ENCODE data around the gene CARD10.

CARD10 gene

DNA sequence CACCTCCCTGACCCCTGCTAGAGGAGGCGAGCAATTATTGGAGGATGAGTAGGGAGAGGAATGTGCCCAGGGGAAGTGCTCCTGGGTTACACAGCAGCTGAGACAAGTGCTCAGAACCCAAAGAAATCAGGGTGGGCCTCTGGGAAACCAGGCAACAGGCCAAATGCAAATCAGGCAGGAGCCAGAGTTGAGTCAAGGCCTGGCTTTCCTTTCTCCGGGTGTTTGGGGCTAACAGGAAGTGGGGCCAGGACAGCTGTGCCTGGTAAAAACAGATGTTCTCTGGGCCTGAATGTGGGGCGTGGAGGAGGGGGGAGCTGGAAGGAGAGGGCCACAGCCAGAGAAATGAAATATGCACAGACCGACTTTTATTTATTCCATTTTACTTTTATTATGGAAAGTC, 55.0 kb downstream of the CARD10 start:
- H3K4me3 ChIP-seq (ENCODE audit: low read depth, low read length): no peak overlapping the region
- TF ChIP-seq MYC (IDR thresholded peaks at IDR 0.05; ENCODE audit: low read depth, low read length) (no peak), MAX (IDR thresholded peaks at IDR 0.05; ENCODE audit: low read depth, low read length) (no peak), CTCF (IDR thresholded peaks at IDR 0.05; ENCODE audit: low read depth, low read length) (no peak), POLR2A (IDR thresholded peaks at IDR 0.05; ENCODE audit: extremely low read depth, insufficient read length) (no peak)
- no peak for DNase-seq (ENCODE audit: low read depth)

DNA sequence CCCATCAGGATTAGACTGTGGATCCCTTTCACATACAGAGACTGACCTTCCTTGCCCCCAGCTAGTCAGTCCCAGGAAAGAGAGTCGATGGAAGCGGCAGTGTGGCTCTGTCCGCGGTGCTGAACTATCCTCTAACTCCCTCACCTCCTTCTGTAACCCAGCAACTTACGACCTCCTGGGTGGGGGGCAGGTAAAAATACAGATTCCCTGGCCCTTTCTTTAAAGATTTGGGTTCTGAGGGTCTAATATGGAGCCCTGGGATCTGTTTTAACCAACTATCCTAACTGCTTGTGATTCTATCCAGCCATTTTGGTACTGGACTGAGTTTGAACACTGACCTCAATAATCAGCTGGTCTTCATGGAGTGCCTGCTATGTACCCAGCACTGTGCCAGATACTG, 56.2 kb downstream of the CARD10 start:
- no peak for TF ChIP-seq MAX (IDR thresholded peaks at IDR 0.05; ENCODE audit: low read depth, low read length)
- no peak for TF ChIP-seq CTCF (IDR thresholded peaks at IDR 0.05; ENCODE audit: low read depth, low read length)
- no peak for TF ChIP-seq MYC (IDR thresholded peaks at IDR 0.05; ENCODE audit: low read depth, low read length)
- no peak for TF ChIP-seq POLR2A (IDR thresholded peaks at IDR 0.05; ENCODE audit: extremely low read depth, insufficient read length)
- peak; percentile 52 for DNase-seq (ENCODE audit: low read depth)

GRCh38 chr22:37462436-37462835, 56.8 kb downstream of the CARD10 start:
- H3K4me3 ChIP-seq (ENCODE audit: low read depth, low read length): no peak overlapping the region
- TF ChIP-seq MYC (IDR thresholded peaks at IDR 0.05; ENCODE audit: low read depth, low read length) (no peak), POLR2A (IDR thresholded peaks at IDR 0.05; ENCODE audit: extremely low read depth, insufficient read length) (no peak), MAX (IDR thresholded peaks at IDR 0.05; ENCODE audit: low read depth, low read length) (no peak), CTCF (IDR thresholded peaks at IDR 0.05; ENCODE audit: low read depth, low read length) (no peak)
- no peak for DNase-seq (ENCODE audit: low read depth)

More for the DNA sequence above, 56.2 kb downstream of the CARD10 start:
- no peak overlapping the region for H3K4me3 ChIP-seq (ENCODE audit: low read depth, low read length)

- no peak overlapping the region for H3K4me3 ChIP-seq (ENCODE audit: low read depth, low read length)
- DNase-seq (ENCODE audit: low read depth): no peak
- TF ChIP-seq POLR2A (IDR thresholded peaks at IDR 0.05; ENCODE audit: extremely low read depth, insufficient read length) (no peak), CTCF (IDR thresholded peaks at IDR 0.05; ENCODE audit: low read depth, low read length) (no peak), MAX (IDR thresholded peaks at IDR 0.05; ENCODE audit: low read depth, low read length) (no peak), MYC (IDR thresholded peaks at IDR 0.05; ENCODE audit: low read depth, low read length) (no peak)
Observed at GRCh38 chr22:37461961-37462360, 57.3 kb downstream of the CARD10 start.

DNA sequence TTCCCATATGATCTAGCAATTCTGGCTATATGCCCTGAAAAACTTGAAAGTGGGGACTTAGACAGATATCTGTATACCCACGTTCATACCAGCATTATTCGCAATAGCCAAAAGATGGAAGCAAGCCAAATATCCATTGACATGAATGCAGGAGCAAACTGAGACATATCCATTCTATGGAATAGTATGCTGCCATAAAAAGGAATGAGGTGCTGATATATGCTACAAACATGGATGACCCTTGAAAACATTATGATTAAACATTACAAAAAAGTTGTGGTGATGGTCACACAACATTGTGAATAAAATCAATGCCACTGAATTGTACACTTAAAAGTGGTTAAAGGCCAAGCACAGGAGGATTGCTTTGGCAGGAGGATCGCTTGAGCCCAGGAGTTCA, 58.5 kb downstream of the CARD10 start:
- DNase-seq (ENCODE audit: low read depth): no peak
- H3K4me3 ChIP-seq (ENCODE audit: low read depth, low read length): no peak overlapping the region
- no peak for TF ChIP-seq CTCF (IDR thresholded peaks at IDR 0.05; ENCODE audit: low read depth, low read length)

DNA sequence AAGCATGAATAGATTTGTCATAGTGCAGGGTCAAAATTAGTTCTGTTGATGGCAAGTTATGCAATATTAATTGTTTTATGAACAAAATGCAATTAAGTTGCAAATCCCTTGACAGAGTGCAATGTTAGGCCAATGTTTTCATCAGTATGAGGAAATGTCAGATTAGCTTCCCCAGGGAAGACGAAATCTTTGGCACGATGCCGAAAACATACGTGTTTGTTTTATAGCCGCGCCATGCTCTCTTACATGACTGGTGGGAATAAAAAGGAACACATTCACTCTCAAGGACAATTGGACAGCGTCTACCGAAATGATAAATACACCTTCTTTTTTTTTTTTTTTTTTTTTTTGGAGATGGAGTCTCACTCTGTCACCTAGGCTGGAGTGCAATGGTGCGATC, 60.0 kb downstream of the CARD10 start:
- TF ChIP-seq POLR2A (IDR thresholded peaks at IDR 0.05; ENCODE audit: extremely low read depth, insufficient read length) (no peak), MAX (IDR thresholded peaks at IDR 0.05; ENCODE audit: low read depth, low read length) (no peak), MYC (IDR thresholded peaks at IDR 0.05; ENCODE audit: low read depth, low read length) (no peak), CTCF (IDR thresholded peaks at IDR 0.05; ENCODE audit: low read depth, low read length) (no peak)
- no peak for DNase-seq (ENCODE audit: low read depth)
- H3K4me3 ChIP-seq (ENCODE audit: low read depth, low read length): no peak overlapping the region
